Measurements from ENCODE around the gene CSGALNACT2.

The CSGALNACT2 gene

DNA sequence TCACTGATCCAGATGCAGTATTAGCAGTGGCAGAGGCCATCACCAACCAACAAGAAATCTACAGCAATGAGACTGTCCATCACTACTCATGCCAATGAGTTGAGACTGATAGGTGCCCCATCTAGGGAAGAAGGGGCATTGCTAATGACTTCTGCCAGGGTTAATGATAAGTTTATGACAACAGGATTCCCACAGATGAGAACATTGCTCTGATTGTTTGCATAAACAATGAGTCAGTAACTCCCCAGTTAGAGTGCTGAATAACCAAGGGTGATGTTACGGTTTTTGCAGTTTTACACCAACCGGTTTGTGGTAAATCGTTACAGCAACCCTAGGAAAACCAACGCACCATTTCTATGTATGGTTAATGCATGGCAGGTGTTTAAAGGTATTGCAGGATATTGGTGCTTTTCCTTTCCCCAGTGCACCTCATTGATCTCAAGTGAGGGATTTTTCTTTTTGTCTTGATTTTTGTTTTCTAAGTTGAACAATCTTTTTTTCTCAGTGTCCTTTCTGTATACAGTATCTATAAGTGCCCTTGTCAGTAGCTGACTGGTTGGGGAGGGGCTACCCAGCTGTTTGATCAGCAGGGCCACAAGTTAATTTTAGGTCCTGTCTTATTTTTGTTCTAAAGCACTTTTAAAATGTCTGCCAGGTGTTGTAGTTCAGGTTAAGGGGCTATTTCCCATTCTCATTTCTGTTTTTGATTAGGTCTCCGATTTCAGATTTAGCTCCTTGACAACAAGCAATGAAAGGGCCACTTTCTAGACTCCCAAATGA is 3.9 kb upstream of the CSGALNACT2 start:
- CTCF ChIA-PET: interaction anchor here (1.0 kb wide), 1 partner anchor 24 kb away, joined by 3 read pairs; no protein-coding TSS in a partner anchor
- DNase-seq: no peak
- Histone ChIP-seq H3K27ac (ENCODE audit: insufficient read depth in 1 of 2, low read depth in 1 of 2, low read length in 2 of 2, poor library complexity in 1 of 2, severe bottlenecking in 2 of 2) (no peak overlapping the region), H3K4me1 (ENCODE audit: control extremely low read depth in 1 of 4, control insufficient read depth in 4 of 4, insufficient read depth in 4 of 4, low read length in 3 of 4) (peaks cover 10 to 65% (median 38%) of the 10 kb centered on the region in 4 experiments), H3K9me3 (ENCODE audit: control extremely low read depth in 1 of 5, control insufficient read depth in 4 of 5, insufficient read depth in 2 of 5, low read depth in 1 of 5, low read length in 4 of 5) (no peaks in the 10 kb centered on the region), H3K4me3 (ENCODE audit: control insufficient read depth in 1 of 7, extremely low read depth in 1 of 7, insufficient read depth in 4 of 7, low read depth in 2 of 7, low read length in 6 of 7) (no peak overlapping the region), H3K36me3 (ENCODE audit: control insufficient read depth in 4 of 4, insufficient read depth in 4 of 4, low read length in 3 of 4) (no peaks in the 10 kb centered on the region), H3K27me3 (replicated peaks in 2 of 5; ENCODE audit: control insufficient read depth in 4 of 5, insufficient read depth in 5 of 5, low read length in 4 of 5) (no peaks in the 10 kb centered on the region)
- 98% methylated on average over 5 of the region's 5 CpGs for WGBS (ENCODE audit: insufficient coverage)
- POLR2A ChIA-PET: no interaction called here

DNA sequence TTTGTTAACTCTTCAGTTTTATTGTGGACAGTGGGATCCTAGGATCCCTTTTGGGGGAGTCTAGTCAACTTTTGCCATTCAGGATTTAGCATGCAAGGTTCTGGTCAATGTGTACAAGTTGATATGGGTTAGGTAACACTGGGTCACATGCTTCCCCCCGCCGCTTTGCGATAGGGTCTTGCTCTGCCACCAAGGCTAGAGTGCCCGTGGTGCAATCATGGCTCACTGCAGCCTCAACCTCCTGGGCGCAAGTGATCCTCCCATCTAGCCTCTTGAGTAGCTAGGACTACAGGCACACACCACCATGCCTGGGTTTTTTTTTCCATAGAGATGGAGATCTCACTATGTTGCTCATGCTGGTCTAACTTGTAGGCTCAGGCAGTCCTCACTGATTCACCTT is 3.2 kb upstream of the CSGALNACT2 start:
- Histone ChIP-seq H3K4me3 (ENCODE audit: control insufficient read depth in 1 of 7, extremely low read depth in 1 of 7, insufficient read depth in 4 of 7, low read depth in 2 of 7, low read length in 6 of 7) (no peak overlapping the region), H3K27me3 (replicated peaks in 2 of 5; ENCODE audit: control insufficient read depth in 4 of 5, insufficient read depth in 5 of 5, low read length in 4 of 5) (no peaks in the 10 kb centered on the region), H3K9me3 (ENCODE audit: control extremely low read depth in 1 of 5, control insufficient read depth in 4 of 5, insufficient read depth in 2 of 5, low read depth in 1 of 5, low read length in 4 of 5) (no peaks in the 10 kb centered on the region), H3K4me1 (ENCODE audit: control extremely low read depth in 1 of 4, control insufficient read depth in 4 of 4, insufficient read depth in 4 of 4, low read length in 3 of 4) (peaks cover 9 to 66% (median 38%) of the 10 kb centered on the region in 4 experiments), H3K36me3 (ENCODE audit: control insufficient read depth in 4 of 4, insufficient read depth in 4 of 4, low read length in 3 of 4) (no peaks in the 10 kb centered on the region), H3K27ac (ENCODE audit: insufficient read depth in 1 of 2, low read depth in 1 of 2, low read length in 2 of 2, poor library complexity in 1 of 2, severe bottlenecking in 2 of 2) (no peak overlapping the region)
- DNase-seq: no peak
- CTCF ChIA-PET: interaction anchor here (0.7 kb wide), 1 partner anchor 20 kb away, joined by 3 read pairs; no protein-coding TSS in a partner anchor
- WGBS (ENCODE audit: insufficient coverage): 97% methylated on average over 5 of the region's 5 CpGs
- POLR2A ChIA-PET: no interaction called here

- Histone ChIP-seq H3K4me1 (ENCODE audit: control extremely low read depth in 1 of 4, control insufficient read depth in 4 of 4, insufficient read depth in 4 of 4, low read length in 3 of 4) (peaks cover 12 to 66% (median 38%) of the 10 kb centered on the region in 4 experiments), H3K36me3 (ENCODE audit: control insufficient read depth in 4 of 4, insufficient read depth in 4 of 4, low read length in 3 of 4) (no peaks in the 10 kb centered on the region), H3K27me3 (replicated peaks in 2 of 5; ENCODE audit: control insufficient read depth in 4 of 5, insufficient read depth in 5 of 5, low read length in 4 of 5) (no peaks in the 10 kb centered on the region), H3K9me3 (ENCODE audit: control extremely low read depth in 1 of 5, control insufficient read depth in 4 of 5, insufficient read depth in 2 of 5, low read depth in 1 of 5, low read length in 4 of 5) (no peaks in the 10 kb centered on the region), H3K4me3 (ENCODE audit: control insufficient read depth in 1 of 7, extremely low read depth in 1 of 7, insufficient read depth in 4 of 7, low read depth in 2 of 7, low read length in 6 of 7) (no peak overlapping the region), H3K27ac (ENCODE audit: insufficient read depth in 1 of 2, low read depth in 1 of 2, low read length in 2 of 2, poor library complexity in 1 of 2, severe bottlenecking in 2 of 2) (no peak overlapping the region)
- ChIA-PET POLR2A (no interaction called here), CTCF (interaction anchor here (0.7 kb wide), 1 partner anchor 20 kb away, joined by 3 read pairs; no protein-coding TSS in a partner anchor)
- DNase-seq: no peak
- WGBS (ENCODE audit: insufficient coverage): 100% methylated on average over 2 of the region's 2 CpGs
Measured at GRCh38 chr10:43135656-43136055, 2.6 kb upstream of the CSGALNACT2 start.

GRCh38 chr10:43136432-43136831 is 1.8 kb upstream of the CSGALNACT2 start:
- no peak overlapping the region for H3K27ac ChIP-seq (ENCODE audit: insufficient read depth in 1 of 2, low read depth in 1 of 2, low read length in 2 of 2, poor library complexity in 1 of 2, severe bottlenecking in 2 of 2)
- no peak overlapping the region for H3K4me3 ChIP-seq (ENCODE audit: control insufficient read depth in 1 of 7, extremely low read depth in 1 of 7, insufficient read depth in 4 of 7, low read depth in 2 of 7, low read length in 6 of 7)
- POLR2A ChIA-PET: interaction anchor here (0.9 to 3.4 kb wide), 2 partner anchors 15 to 27 kb away, joined by 3 to 26 read pairs; no protein-coding TSS in a partner anchor
- peaks cover 14 to 66% (median 39%) of the 10 kb centered on the region in 4 experiments for H3K4me1 ChIP-seq (ENCODE audit: control extremely low read depth in 1 of 4, control insufficient read depth in 4 of 4, insufficient read depth in 4 of 4, low read length in 3 of 4)
- H3K9me3 ChIP-seq (ENCODE audit: control extremely low read depth in 1 of 5, control insufficient read depth in 4 of 5, insufficient read depth in 2 of 5, low read depth in 1 of 5, low read length in 4 of 5): no peaks in the 10 kb centered on the region
- DNase-seq: no peak
- no peaks in the 10 kb centered on the region for H3K36me3 ChIP-seq (ENCODE audit: control insufficient read depth in 4 of 4, insufficient read depth in 4 of 4, low read length in 3 of 4)
- WGBS (ENCODE audit: insufficient coverage): 100% methylated on average over 4 of the region's 5 CpGs
- CTCF ChIA-PET: no interaction called here
- H3K27me3 ChIP-seq (replicated peaks in 2 of 5; ENCODE audit: control insufficient read depth in 4 of 5, insufficient read depth in 5 of 5, low read length in 4 of 5): no peaks in the 10 kb centered on the region

GRCh38 chr10:43136995-43137716 is 1.1 kb upstream of the CSGALNACT2 start:
- ChIA-PET POLR2A (interaction anchor here (0.9 to 3.4 kb wide), 2 partner anchors 16 to 28 kb away, joined by 3 to 26 read pairs; no protein-coding TSS in a partner anchor), CTCF (interaction anchor here (1.0 to 4.5 kb wide), 3 partner anchors 15 to 32 kb away, joined by 3 to 31 read pairs (median 3); no protein-coding TSS in a partner anchor)
- Histone ChIP-seq H3K27ac (ENCODE audit: insufficient read depth in 1 of 2, low read depth in 1 of 2, low read length in 2 of 2, poor library complexity in 1 of 2, severe bottlenecking in 2 of 2) (peak overlapping the region; percentile 72 to 87), H3K4me1 (ENCODE audit: control extremely low read depth in 1 of 4, control insufficient read depth in 4 of 4, insufficient read depth in 4 of 4, low read length in 3 of 4) (peaks cover 19 to 64% (median 41%) of the 10 kb centered on the region in 4 experiments), H3K27me3 (replicated peaks in 2 of 5; ENCODE audit: control insufficient read depth in 4 of 5, insufficient read depth in 5 of 5, low read length in 4 of 5) (no peaks in the 10 kb centered on the region), H3K36me3 (ENCODE audit: control insufficient read depth in 4 of 4, insufficient read depth in 4 of 4, low read length in 3 of 4) (no peaks in the 10 kb centered on the region), H3K4me3 (ENCODE audit: control insufficient read depth in 1 of 7, extremely low read depth in 1 of 7, insufficient read depth in 4 of 7, low read depth in 2 of 7, low read length in 6 of 7) (peak overlapping the region; percentile 78 to 96 (median 90)), H3K9me3 (ENCODE audit: control extremely low read depth in 1 of 5, control insufficient read depth in 4 of 5, insufficient read depth in 2 of 5, low read depth in 1 of 5, low read length in 4 of 5) (no peaks in the 10 kb centered on the region)
- DNase-seq: no peak
- 46% methylated on average over 21 of the region's 27 CpGs for WGBS (ENCODE audit: insufficient coverage)

DNA sequence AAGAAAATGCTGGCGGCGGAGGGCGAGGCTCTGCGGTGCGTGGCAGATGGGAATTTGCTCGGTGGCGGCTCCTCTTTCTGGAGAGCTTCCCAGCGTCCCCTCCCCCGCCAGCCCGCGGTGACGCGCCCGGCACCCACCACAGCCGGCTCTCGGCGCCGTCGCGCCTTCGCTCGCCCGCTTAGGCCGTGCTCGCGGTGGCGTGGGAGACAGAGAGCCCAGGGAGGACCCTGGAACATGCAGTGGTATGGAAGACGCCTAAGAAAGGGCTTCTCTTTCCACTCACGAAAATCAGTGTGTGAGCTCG is 576 bp upstream of the CSGALNACT2 start:
- CTCF ChIA-PET: interaction anchor here (1.0 to 4.5 kb wide), 4 partner anchors 8 to 32 kb away, joined by 3 to 31 read pairs (median 6); no protein-coding TSS in a partner anchor
- H3K4me1 ChIP-seq (ENCODE audit: control extremely low read depth in 1 of 4, control insufficient read depth in 4 of 4, insufficient read depth in 4 of 4, low read length in 3 of 4): peaks cover 19 to 67% (median 43%) of the 10 kb centered on the region in 4 experiments
- POLR2A ChIA-PET: interaction anchor here (0.7 to 3.4 kb wide), 7 partner anchors 8 to 356 kb away, joined by 3 to 26 read pairs (median 4); no protein-coding TSS in a partner anchor
- peak; percentile 39 to 76 (median 76) for DNase-seq
- 0% methylated on average over 29 of the region's 30 CpGs for WGBS (ENCODE audit: insufficient coverage)
- no peaks in the 10 kb centered on the region for H3K36me3 ChIP-seq (ENCODE audit: control insufficient read depth in 4 of 4, insufficient read depth in 4 of 4, low read length in 3 of 4)
- peak overlapping the region; percentile 72 to 87 for H3K27ac ChIP-seq (ENCODE audit: insufficient read depth in 1 of 2, low read depth in 1 of 2, low read length in 2 of 2, poor library complexity in 1 of 2, severe bottlenecking in 2 of 2)
- no peaks in the 10 kb centered on the region for H3K27me3 ChIP-seq (replicated peaks in 2 of 5; ENCODE audit: control insufficient read depth in 4 of 5, insufficient read depth in 5 of 5, low read length in 4 of 5)
- no peaks in the 10 kb centered on the region for H3K9me3 ChIP-seq (ENCODE audit: control extremely low read depth in 1 of 5, control insufficient read depth in 4 of 5, insufficient read depth in 2 of 5, low read depth in 1 of 5, low read length in 4 of 5)
- H3K4me3 ChIP-seq (ENCODE audit: control insufficient read depth in 1 of 7, extremely low read depth in 1 of 7, insufficient read depth in 4 of 7, low read depth in 2 of 7, low read length in 6 of 7): peak overlapping the region; percentile 78 to 96 (median 90)

All from common myeloid progenitor, CD34-positive (primary cell).